ENCODE measurements around the gene TTLL5.
"Not testable (repeated sequence)": the region's sequence is repeated elsewhere in the genome, so short reads cannot be mapped to it uniquely, and the experiment has no call there.

Gene TTLL5

GRCh38 chr14:75837151-75837787, 176.2 kb downstream of the TTLL5 start:
- no peak for DNase-seq

GRCh38 chr14:75840911-75841310, 179.9 kb downstream of the TTLL5 start:
- no peak for DNase-seq

GRCh38 chr14:75842551-75842950, 181.5 kb downstream of the TTLL5 start:
- DNase-seq = no peak

GRCh38 chr14:75844486-75844885, 183.4 kb downstream of the TTLL5 start:
- DNase-seq = no peak

GRCh38 chr14:75845136-75845804, 184.2 kb downstream of the TTLL5 start:
- no peak for DNase-seq

- not testable (repeated sequence) for DNase-seq
Measured at GRCh38 chr14:75846694-75847093, 185.6 kb downstream of the TTLL5 start.

- no peak for DNase-seq
Measured at GRCh38 chr14:75847584-75847983, 186.5 kb downstream of the TTLL5 start.

- DNase-seq = no peak
Measured at GRCh38 chr14:75848167-75848913, 187.3 kb downstream of the TTLL5 start.

- no peak for DNase-seq
Measured at GRCh38 chr14:75849300-75849895, 188.4 kb downstream of the TTLL5 start.

- DNase-seq = no peak
Measured at GRCh38 chr14:75851574-75851866, 190.5 kb downstream of the TTLL5 start.

GRCh38 chr14:75854111-75854799, 193.2 kb downstream of the TTLL5 start:
- no peak for DNase-seq

- DNase-seq = no peak
Measured at GRCh38 chr14:75857199-75857598, 196.2 kb downstream of the TTLL5 start.

GRCh38 chr14:75858362-75858761, 197.3 kb downstream of the TTLL5 start:
- no peak for DNase-seq

- DNase-seq = no peak
Measured at GRCh38 chr14:75859746-75860145, 198.7 kb downstream of the TTLL5 start.

GRCh38 chr14:75860561-75861160, 199.6 kb downstream of the TTLL5 start:
- DNase-seq = no peak

GRCh38 chr14:75861161-75861621, 200.1 kb downstream of the TTLL5 start:
- no peak for DNase-seq

- DNase-seq = no peak
Measured at GRCh38 chr14:75863221-75863620, 202.2 kb downstream of the TTLL5 start.

- DNase-seq = no peak
Measured at GRCh38 chr14:75864352-75864751, 203.3 kb downstream of the TTLL5 start.

- DNase-seq = no peak
Measured at GRCh38 chr14:75865531-75865930, 204.5 kb downstream of the TTLL5 start.

GRCh38 chr14:75866970-75867369, 205.9 kb downstream of the TTLL5 start:
- no peak for DNase-seq

- no peak for DNase-seq
Measured at GRCh38 chr14:75871181-75871880, 210.3 kb downstream of the TTLL5 start.

- no peak for DNase-seq
Measured at GRCh38 chr14:75875958-75876357, 214.9 kb downstream of the TTLL5 start.
